Ishikawa (cell line): ENCODE results near the gene HABP4.

ENCODE experiments used
- CEBPB ChIP-seq: IDR thresholded peaks from 2 replicates; pipeline ENCODE4 v1.6.1; 2012
- CREB1 ChIP-seq: IDR thresholded peaks from 2 replicates; pipeline ENCODE4 v1.6.1; 2012; ENCODE audit warnings: low read depth
- EGR1 ChIP-seq: IDR thresholded peaks from 2 replicates; pipeline ENCODE4 v1.6.1; 2012
- EP300 ChIP-seq: IDR thresholded peaks from 2 replicates; pipeline ENCODE4 v1.6.1; 2012; ENCODE audit warnings: borderline replicate concordance
- FOXM1 ChIP-seq: IDR thresholded peaks from 2 replicates; pipeline ENCODE4 v1.6.1; 2012; ENCODE audit warnings: low read depth, borderline replicate concordance
- MAX ChIP-seq: IDR thresholded peaks from 2 replicates; pipeline ENCODE4 v1.6.1; 2012
- NFIC ChIP-seq: IDR thresholded peaks from 2 replicates; pipeline ENCODE4 v1.6.1; 2012
- RAD21 ChIP-seq: IDR thresholded peaks from 2 replicates; pipeline ENCODE4 v1.6.1; 2012; ENCODE audit warnings: low read depth
- REST ChIP-seq: IDR thresholded peaks from 2 replicates; pipeline ENCODE4 v1.6.1; 2012; ENCODE audit warnings: low read depth, mild to moderate bottlenecking
- TCF12 ChIP-seq: IDR thresholded peaks from 2 replicates; pipeline ENCODE4 v1.6.1; 2012; ENCODE audit warnings: low read depth
- YY1 ChIP-seq: IDR thresholded peaks from 2 replicates; pipeline ENCODE4 v1.6.1; 2012; ENCODE audit warnings: low read depth
- ZBTB7A ChIP-seq: IDR thresholded peaks from 2 replicates; pipeline ENCODE4 v1.6.1; 2012; ENCODE audit warnings: low read depth
- TF ChIP-seq, protein P1 (sequence below): IDR thresholded peaks from 2 replicates; pipeline ENCODE4 v1.6.1; 2012

DNA sequence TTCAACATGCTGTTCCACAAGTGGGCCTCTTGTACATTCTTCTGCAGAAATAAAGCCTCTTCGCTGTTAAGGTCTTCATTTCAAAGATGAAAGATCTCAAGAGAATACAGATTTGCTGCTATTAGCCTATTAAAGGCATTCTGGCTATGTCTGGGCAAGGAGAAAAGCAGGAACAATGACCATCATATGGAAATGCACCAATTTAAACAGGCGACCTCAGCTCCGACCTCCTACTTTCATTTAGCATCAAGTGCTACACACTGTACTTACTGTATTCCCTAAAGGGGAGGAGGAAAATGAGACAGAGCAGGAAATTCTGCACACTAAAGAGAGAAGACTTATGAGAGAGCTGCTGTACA lies 64.8 kb downstream of the HABP4 start:
- TF ChIP-seq EP300: no peak
- TF ChIP-seq, protein P1, sequence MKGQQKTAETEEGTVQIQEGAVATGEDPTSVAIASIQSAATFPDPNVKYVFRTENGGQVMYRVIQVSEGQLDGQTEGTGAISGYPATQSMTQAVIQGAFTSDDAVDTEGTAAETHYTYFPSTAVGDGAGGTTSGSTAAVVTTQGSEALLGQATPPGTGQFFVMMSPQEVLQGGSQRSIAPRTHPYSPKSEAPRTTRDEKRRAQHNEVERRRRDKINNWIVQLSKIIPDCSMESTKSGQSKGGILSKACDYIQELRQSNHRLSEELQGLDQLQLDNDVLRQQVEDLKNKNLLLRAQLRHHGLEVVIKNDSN: no peak
- no peak for TF ChIP-seq REST
- TF ChIP-seq NFIC: no peak
- TF ChIP-seq YY1: no peak
- no peak for TF ChIP-seq CREB1
- no peak for TF ChIP-seq MAX
- no peak for TF ChIP-seq EGR1
- no peak for TF ChIP-seq RAD21
- TF ChIP-seq TCF12: no peak
- TF ChIP-seq CEBPB: no peak
- no peak for TF ChIP-seq ZBTB7A
- no peak for TF ChIP-seq FOXM1
